ENCODE results near the gene ZNF587B.
"Not testable (repeated sequence)": the region's sequence is repeated elsewhere in the genome, so short reads cannot be mapped to it uniquely, and the experiment has no call there.

Gene ZNF587B

GRCh38 chr19:57825511-57825910, 4.6 kb upstream of the ZNF587B start:
- in situ Hi-C loops (cut with HindIII; ENCODE audit: low pct_unique_long_range_greater_than_20kb, low sequenced_read_pairs): no loop called here
- no peak for TF ChIP-seq JUND (IDR thresholded peaks at IDR 0.05; ENCODE audit: low read depth)
- DNase-seq (ENCODE audit: low read depth in 1 of 2, low spot score in 1 of 2): no peak

GRCh38 chr19:57829316-57829715, 783 bp upstream of the ZNF587B start:
- peak in 1 of 2 experiments; percentile 51 for DNase-seq (ENCODE audit: low read depth in 1 of 2, low spot score in 1 of 2)
- in situ Hi-C loops (cut with HindIII; ENCODE audit: low pct_unique_long_range_greater_than_20kb, low sequenced_read_pairs): no loop called here
- TF ChIP-seq JUND (IDR thresholded peaks at IDR 0.05; ENCODE audit: low read depth): no peak

- in situ Hi-C loops (cut with HindIII; ENCODE audit: low pct_unique_long_range_greater_than_20kb, low sequenced_read_pairs); DNase-seq (ENCODE audit: low read depth in 1 of 2, low spot score in 1 of 2): not testable (repeated sequence)
These were observed 6.9 kb downstream of the ZNF587B start for GRCh38 chr19:57836991-57837390.

- in situ Hi-C loops (cut with HindIII; ENCODE audit: low pct_unique_long_range_greater_than_20kb, low sequenced_read_pairs): not testable (repeated sequence)
- DNase-seq (ENCODE audit: low read depth in 1 of 2, low spot score in 1 of 2): peak in 1 of 2 experiments; percentile 90
These were observed 8.6 kb downstream of the ZNF587B start for GRCh38 chr19:57838622-57839191.

GRCh38 chr19:57841122-57841763, 11.1 kb downstream of the ZNF587B start:
- no peak for TF ChIP-seq JUND (IDR thresholded peaks at IDR 0.05; ENCODE audit: low read depth)
- in situ Hi-C loops (cut with HindIII; ENCODE audit: low pct_unique_long_range_greater_than_20kb, low sequenced_read_pairs): no loop called here
- peak in 1 of 2 experiments; percentile 61 for DNase-seq (ENCODE audit: low read depth in 1 of 2, low spot score in 1 of 2)

GRCh38 chr19:57847164-57847563, 17.1 kb downstream of the ZNF587B start:
- in situ Hi-C loops (cut with HindIII; ENCODE audit: low pct_unique_long_range_greater_than_20kb, low sequenced_read_pairs): not testable (repeated sequence)
- peak in 1 of 2 experiments; percentile 82 for DNase-seq (ENCODE audit: low read depth in 1 of 2, low spot score in 1 of 2)

GRCh38 chr19:57849162-57849665, 19.1 kb downstream of the ZNF587B start:
- in situ Hi-C loops (cut with HindIII; ENCODE audit: low pct_unique_long_range_greater_than_20kb, low sequenced_read_pairs); DNase-seq (ENCODE audit: low read depth in 1 of 2, low spot score in 1 of 2): not testable (repeated sequence)

- in situ Hi-C loops (cut with HindIII; ENCODE audit: low pct_unique_long_range_greater_than_20kb, low sequenced_read_pairs): not testable (repeated sequence)
- DNase-seq (ENCODE audit: low read depth in 1 of 2, low spot score in 1 of 2): peak; percentile 18 to 86
These were observed 19.8 kb downstream of the ZNF587B start, which contains the start of gene ZNF587 for GRCh38 chr19:57849666-57850473. Gene ZNF587, plus strand, starts transcription at chr19:57849859. Its CDS starts 180 bp downstream, at chr19:57850039.

GRCh38 chr19:57850553-57851017, 20.5 kb downstream of the ZNF587B start:
- TF ChIP-seq JUND (IDR thresholded peaks at IDR 0.05; ENCODE audit: low read depth): no peak

GRCh38 chr19:57851812-57852603, 21.9 kb downstream of the ZNF587B start:
- in situ Hi-C loops (cut with HindIII; ENCODE audit: low pct_unique_long_range_greater_than_20kb, low sequenced_read_pairs): not testable (repeated sequence)
- peak in 1 of 2 experiments; percentile 45 for DNase-seq (ENCODE audit: low read depth in 1 of 2, low spot score in 1 of 2)

More at GRCh38 chr19:57850553-57851017, 20.5 kb downstream of the ZNF587B start:
- peak; percentile 3 to 80 for DNase-seq (ENCODE audit: low read depth in 1 of 2, low spot score in 1 of 2)
- in situ Hi-C loops (cut with HindIII; ENCODE audit: low pct_unique_long_range_greater_than_20kb, low sequenced_read_pairs): no loop called here

- DNase-seq (ENCODE audit: low read depth in 1 of 2, low spot score in 1 of 2); in situ Hi-C loops (cut with HindIII; ENCODE audit: low pct_unique_long_range_greater_than_20kb, low sequenced_read_pairs): not testable (repeated sequence)
These were observed 24.0 kb downstream of the ZNF587B start for GRCh38 chr19:57854117-57854516.

- in situ Hi-C loops (cut with HindIII; ENCODE audit: low pct_unique_long_range_greater_than_20kb, low sequenced_read_pairs); DNase-seq (ENCODE audit: low read depth in 1 of 2, low spot score in 1 of 2): not testable (repeated sequence)
These were observed 32.3 kb downstream of the ZNF587B start for GRCh38 chr19:57862351-57862750.

Data from T47D (cell line).